ENCODE measurements around the gene WSCD1. TPM values are rescaled to one million over a fixed set of nuclear protein-coding genes. Genes with fewer than 3 reads are reported as not detected.

Gene WSCD1
- 3.5 to 4.4 TPM (median 4.2 TPM) in 3 replicates for total RNA-seq
- long read RNA-seq, full-length matches to known transcripts = 2 of 2 reads
- long read RNA-seq, partial matches to known transcripts = 0 of 2 reads
- long read RNA-seq, other reads (novel, unspliced or antisense) = 0 of 2 reads

- H3K36me3 Mint-ChIP-seq (ENCODE audit: low read depth) = no peaks in the 10 kb centered on the region
- H3K27me3 Mint-ChIP-seq (ENCODE audit: low read depth) = peaks cover 43% of the 10 kb centered on the region
- H3K4me1 Mint-ChIP-seq (ENCODE audit: low read depth) = peaks cover 12% of the 10 kb centered on the region
- H3K4me3 Mint-ChIP-seq (ENCODE audit: unreplicated experiment) = peak within 1 kb of the TSS; percentile 83
- H3K9me3 Mint-ChIP-seq (ENCODE audit: low read depth) = no peaks in the 10 kb centered on the region
- H3K27ac Mint-ChIP-seq (ENCODE audit: unreplicated experiment) = no peak within 1 kb of the TSS
- peak; percentile 76 for DNase-seq (ENCODE audit: low spot score)
- no peak for TF ChIP-seq CTCF (IDR thresholded peaks at IDR 0.05)
Measured at GRCh38 chr17:6069539-6070429, at the start of gene WSCD1. TSS of gene WSCD1 (plus strand) at chr17:6070379. CDS start at chr17:6080659, 10,280 bp downstream.

- Mint-ChIP-seq H3K27ac (ENCODE audit: unreplicated experiment) (no peak overlapping the region), H3K4me3 (ENCODE audit: unreplicated experiment) (no peak overlapping the region), H3K4me1 (ENCODE audit: low read depth) (peaks cover 52% of the 10 kb centered on the region), H3K9me3 (ENCODE audit: low read depth) (peaks cover 6% of the 10 kb centered on the region), H3K36me3 (ENCODE audit: low read depth) (no peaks in the 10 kb centered on the region), H3K27me3 (ENCODE audit: low read depth) (peaks cover 9% of the 10 kb centered on the region)
- DNase-seq (ENCODE audit: low spot score) = no peak
- TF ChIP-seq CTCF (IDR thresholded peaks at IDR 0.05) = no peak
Measured at GRCh38 chr17:6021011-6021400, 49.2 kb upstream of the WSCD1 start.

- H3K4me3 Mint-ChIP-seq (ENCODE audit: unreplicated experiment) = no peak overlapping the region
- H3K27me3 Mint-ChIP-seq (ENCODE audit: low read depth) = peaks cover 9% of the 10 kb centered on the region
- DNase-seq (ENCODE audit: low spot score) = no peak
Measured at GRCh38 chr17:6021627-6022026, 48.6 kb upstream of the WSCD1 start.

GRCh38 chr17:6023036-6023831 lies 46.9 kb upstream of the WSCD1 start:
- Mint-ChIP-seq H3K36me3 (ENCODE audit: low read depth) (no peaks in the 10 kb centered on the region), H3K27ac (ENCODE audit: unreplicated experiment) (peak overlapping the region; percentile 72), H3K9me3 (ENCODE audit: low read depth) (peaks cover 6% of the 10 kb centered on the region), H3K27me3 (ENCODE audit: low read depth) (peaks cover 3% of the 10 kb centered on the region), H3K4me3 (ENCODE audit: unreplicated experiment) (no peak overlapping the region), H3K4me1 (ENCODE audit: low read depth) (peaks cover 52% of the 10 kb centered on the region)
- no peak for DNase-seq (ENCODE audit: low spot score)
- TF ChIP-seq CTCF (IDR thresholded peaks at IDR 0.05) = no peak

More at GRCh38 chr17:6021627-6022026, 48.6 kb upstream of the WSCD1 start:
- Mint-ChIP-seq H3K9me3 (ENCODE audit: low read depth) (peaks cover 6% of the 10 kb centered on the region), H3K27ac (ENCODE audit: unreplicated experiment) (no peak overlapping the region), H3K4me1 (ENCODE audit: low read depth) (peaks cover 52% of the 10 kb centered on the region), H3K36me3 (ENCODE audit: low read depth) (no peaks in the 10 kb centered on the region)
- no peak for TF ChIP-seq CTCF (IDR thresholded peaks at IDR 0.05)

- peaks cover 9% of the 10 kb centered on the region for H3K27me3 Mint-ChIP-seq (ENCODE audit: low read depth)
- H3K4me3 Mint-ChIP-seq (ENCODE audit: unreplicated experiment) = peak overlapping the region; percentile 31
- no peak for DNase-seq (ENCODE audit: low spot score)
- no peaks in the 10 kb centered on the region for H3K36me3 Mint-ChIP-seq (ENCODE audit: low read depth)
- H3K27ac Mint-ChIP-seq (ENCODE audit: unreplicated experiment) = peak overlapping the region; percentile 72
- no peak for TF ChIP-seq CTCF (IDR thresholded peaks at IDR 0.05)
- peaks cover 6% of the 10 kb centered on the region for H3K9me3 Mint-ChIP-seq (ENCODE audit: low read depth)
- peaks cover 52% of the 10 kb centered on the region for H3K4me1 Mint-ChIP-seq (ENCODE audit: low read depth)
Measured at GRCh38 chr17:6024576-6024975, 45.6 kb upstream of the WSCD1 start.

All from chondrocyte (in vitro differentiated cells).